Small intestine (tissue), 16 donors: ENCODE data around the gene RMI2. TPM values are rescaled to one million over a fixed set of nuclear protein-coding genes. Genes with fewer than 3 reads are reported as not detected.

ENCODE experiments used
- DNase-seq, 2 donors: peaks; one replicate each; pipeline versions ENCODE4 v3.0.0 to v3.0.0-alpha.2; 2013
- FAIRE-seq: peaks from 2 replicates; lab custom pipeline; 2012; peaks lifted over from hg19 to GRCh38; lab: Jason Lieb, UNC
- H3K27ac ChIP-seq, 3 donors: one replicate each; pipeline ENCODE4 v1.5.1; 2013; ENCODE audit warnings: low read length in 2 of 3, mild to moderate bottlenecking in 2 of 3, control low read depth in 1 of 3, inconsistent platforms in 1 of 3, low read depth in 1 of 3, moderate library complexity in 1 of 3
- H3K27me3 ChIP-seq, 3 donors: one replicate each; pipeline ENCODE4 v1.6.1; 2013; ENCODE audit warnings: low read length in 3 of 3, inconsistent platforms in 1 of 3; ENCODE audit not compliant: control insufficient read depth in 3 of 3, insufficient read depth in 3 of 3
- H3K36me3 ChIP-seq, 3 donors: one replicate each; pipeline ENCODE4 v1.6.1; 2013; ENCODE audit warnings: low read length in 3 of 3, inconsistent platforms in 1 of 3, low read depth in 1 of 3, mild to moderate bottlenecking in 1 of 3, moderate library complexity in 1 of 3; ENCODE audit not compliant: control insufficient read depth in 3 of 3, insufficient read depth in 2 of 3
- H3K4me1 ChIP-seq, 3 donors: one replicate each; pipeline ENCODE4 v1.6.1; 2013; ENCODE audit warnings: low read length in 2 of 3, inconsistent platforms in 1 of 3, low read depth in 1 of 3, mild to moderate bottlenecking in 1 of 3, moderate library complexity in 1 of 3; ENCODE audit not compliant: control insufficient read depth in 3 of 3, insufficient read depth in 2 of 3
- H3K4me3 ChIP-seq, 3 donors: one replicate each; pipeline ENCODE4 v1.5.1; 2013; ENCODE audit warnings: low read length in 3 of 3, control low read depth in 1 of 3, inconsistent platforms in 1 of 3, low read depth in 1 of 3, mild to moderate bottlenecking in 1 of 3, moderate library complexity in 1 of 3
- H3K9me3 ChIP-seq, 2 donors: one replicate each; pipeline ENCODE4 v1.6.1; 2013; ENCODE audit warnings: low read depth in 1 of 2, low read length in 1 of 2; ENCODE audit not compliant: control insufficient read depth in 2 of 2, insufficient read depth in 1 of 2
- WGBS, 3 donors: extraction: QIAGEN DNeasy Blood & Tissue Kit; methylation state at CpG; one replicate each; pipeline ENCODE4 v1.1.7; 2013; 5-methylcytosine and 5-hydroxymethylcytosine counted together
- long read RNA-seq, 10 donors: transcript quantifications; one replicate each; lab custom pipeline, GENCODE V29; 2026
- polyA plus RNA-seq, 4 donors: library from polyadenylated mRNA; stranded (reverse) in 3 of 4; unstranded in 1 of 4; fragments of 200-250 nt in 3 of 4; fragments of 120-200 nt in 1 of 4; gene quantifications; one replicate each; pipeline versions ENCODE4 v1.2.1 to v1.2.3, GENCODE V29; 2013
- donor health status: healthy with polysubstance abuse.
- donor health status: control.
- donor health status: control.
- donor health status: Bipolar disorder and iron deficiency.
- donor health status: healthy.

Gene RMI2
- 10 to 100 TPM in 2 of 4 donors, 1 to 10 TPM in 2; 1.4 to 14.6 (median 8.6) TPM for polyA plus RNA-seq
- long read RNA-seq, donor 1: 0 reads
- long read RNA-seq, donor 2, transcript RMI2-201 (2 exons, 1,457 nt): major isoform, 6 of 7 reads
- long read RNA-seq, donor 2, partial matches to known transcripts: 0 of 7 reads
- long read RNA-seq, donor 2, other reads (novel, unspliced or antisense): 0 of 7 reads
- long read RNA-seq, donor 3, partial matches to known transcripts: 0 of 3 reads
- long read RNA-seq, donor 3, other reads (novel, unspliced or antisense): 0 of 3 reads
- long read RNA-seq, donor 4: 0 reads
- long read RNA-seq, donor 5: 0 reads
- long read RNA-seq, donor 6, transcript RMI2-201 (2 exons, 1,457 nt): major isoform, 5 of 5 reads
- long read RNA-seq, donor 6, partial matches to known transcripts: 0 of 5 reads
- long read RNA-seq, donor 6, other reads (novel, unspliced or antisense): 0 of 5 reads
- long read RNA-seq, donor 7, transcript RMI2-201 (2 exons, 1,457 nt): major isoform, 11 of 11 reads
- long read RNA-seq, donor 7, partial matches to known transcripts: 0 of 11 reads
- long read RNA-seq, donor 7, other reads (novel, unspliced or antisense): 0 of 11 reads
- long read RNA-seq, donor 8, partial matches to known transcripts: 0 of 2 reads
- long read RNA-seq, donor 8, other reads (novel, unspliced or antisense): 0 of 2 reads
- long read RNA-seq, donor 9: 0 reads
- long read RNA-seq, donor 10, transcript RMI2-201 (2 exons, 1,457 nt): major isoform, 10 of 10 reads
- long read RNA-seq, donor 10, partial matches to known transcripts: 0 of 10 reads
- long read RNA-seq, donor 10, other reads (novel, unspliced or antisense): 0 of 10 reads

DNA sequence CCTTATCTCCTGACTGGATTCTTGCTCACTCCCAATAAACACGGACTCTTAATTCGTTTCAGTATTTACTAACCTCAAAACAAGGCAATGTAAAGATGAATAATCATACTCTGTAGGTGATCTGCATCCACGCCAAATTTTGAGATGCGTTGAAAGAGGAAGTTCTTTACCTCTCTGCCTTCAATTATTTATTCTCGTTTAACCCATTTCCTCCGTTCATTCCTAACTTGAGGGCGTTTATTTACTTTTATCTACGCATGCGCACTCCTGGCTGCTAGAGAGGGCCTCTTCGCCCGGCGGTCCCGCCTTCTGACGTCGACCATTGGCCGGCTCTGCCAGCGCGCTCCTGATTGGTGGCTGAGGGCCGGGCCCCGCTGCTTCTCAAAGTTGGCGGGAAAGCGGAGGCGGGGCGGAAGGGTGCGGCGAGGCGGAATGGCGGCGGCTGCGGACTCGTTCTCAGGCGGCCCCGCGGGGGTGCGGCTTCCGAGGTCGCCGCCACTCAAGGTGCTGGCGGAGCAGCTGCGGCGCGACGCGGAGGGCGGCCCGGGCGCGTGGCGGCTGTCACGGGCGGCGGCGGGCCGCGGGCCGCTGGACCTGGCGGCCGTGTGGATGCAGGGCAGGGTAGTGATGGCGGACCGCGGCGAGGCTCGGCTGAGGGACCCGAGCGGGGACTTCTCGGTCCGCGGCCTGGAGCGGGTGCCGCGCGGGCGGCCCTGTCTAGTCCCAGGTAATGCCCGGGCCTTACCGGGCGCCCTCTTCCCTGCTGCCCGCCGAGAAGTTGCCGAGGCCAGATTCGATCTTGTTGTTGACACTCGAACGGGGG lies at the start of gene RMI2:
TSS of gene RMI2 (plus strand) at position 420 of the 823 bp plus-strand sequence. CDS start at position 433, 13 bp downstream.
- Histone ChIP-seq H3K27me3 (no peaks in the 10 kb centered on the region), H3K36me3 (no peaks in the 10 kb centered on the region), H3K27ac (no peak within 1 kb of the TSS), H3K4me1 (peaks cover 0 to 16% (median 0%) of the 10 kb centered on the region in 3 donors), H3K4me3 (peak within 1 kb of the TSS; percentile 60 to 72 (median 64)), H3K9me3 (no peaks in the 10 kb centered on the region)
- FAIRE-seq: no peak
- WGBS, 3 donors: 0% methylated on average over 59 to 82 of the region's 82 CpGs
- peak; percentile 98 for DNase-seq

DNA sequence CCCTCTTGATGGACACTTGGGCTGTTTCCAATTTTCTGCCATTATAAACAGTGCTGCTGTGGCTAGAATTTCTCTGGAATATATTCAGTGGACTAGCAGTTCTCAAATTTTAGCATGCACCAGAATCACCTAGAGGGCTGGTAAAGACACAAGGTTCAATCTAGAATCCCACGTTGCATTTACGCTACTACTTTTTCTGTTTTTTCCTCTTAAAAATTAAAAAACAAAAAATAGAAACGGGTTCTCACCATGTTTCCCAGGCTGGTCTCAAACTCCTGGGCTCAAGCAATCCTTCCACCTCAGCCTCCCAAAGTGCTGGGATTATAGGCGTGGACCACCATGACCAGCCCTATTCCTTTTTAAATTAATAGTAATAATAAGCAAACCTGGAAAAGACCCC lies 49.6 kb upstream of the RMI2 start:
- Histone ChIP-seq H3K36me3 (no peaks in the 10 kb centered on the region), H3K4me3 (no peak overlapping the region), H3K9me3 (no peaks in the 10 kb centered on the region), H3K4me1 (peaks cover 4 to 9% (median 7%) of the 10 kb centered on the region in 3 donors), H3K27ac (no peak overlapping the region), H3K27me3 (no peaks in the 10 kb centered on the region)
- WGBS, 3 donors: 91 to 98% (median 91%) methylated on average over 4 of the region's 4 CpGs
- no peak for DNase-seq
- no peak for FAIRE-seq

- no peak for DNase-seq
- 84 to 92% (median 89%) methylated on average over 3 of the region's 3 CpGs for WGBS, 3 donors
- H3K36me3 ChIP-seq: no peaks in the 10 kb centered on the region
- H3K4me1 ChIP-seq: peaks cover 4 to 9% (median 7%) of the 10 kb centered on the region in 3 donors
- no peaks in the 10 kb centered on the region for H3K27me3 ChIP-seq
- no peak overlapping the region for H3K4me3 ChIP-seq
- no peak for FAIRE-seq
- no peak overlapping the region for H3K27ac ChIP-seq
- H3K9me3 ChIP-seq: no peaks in the 10 kb centered on the region
These were observed 48.9 kb upstream of the RMI2 start for GRCh38 chr16:11296351-11296705.

- WGBS, 3 donors: 34 to 49% (median 35%) methylated on average over 10 of the region's 10 CpGs
- Histone ChIP-seq H3K4me3 (no peak overlapping the region), H3K27me3 (no peaks in the 10 kb centered on the region), H3K4me1 (peaks cover 4 to 9% (median 7%) of the 10 kb centered on the region in 3 donors), H3K36me3 (no peaks in the 10 kb centered on the region), H3K9me3 (no peaks in the 10 kb centered on the region), H3K27ac (no peak overlapping the region)
- DNase-seq (peak in 1 of 2 donors; percentile 31), FAIRE-seq (no peak)
These were observed 48.4 kb upstream of the RMI2 start for GRCh38 chr16:11296706-11297491.

- WGBS, 3 donors: 9 to 11% (median 11%) methylated on average over 18 to 19 of the region's 19 CpGs
- no peak overlapping the region for H3K27ac ChIP-seq
- no peaks in the 10 kb centered on the region for H3K27me3 ChIP-seq
- DNase-seq: peak; percentile 51 to 61
- no peak for FAIRE-seq
- H3K9me3 ChIP-seq: no peaks in the 10 kb centered on the region
- peaks cover 4 to 9% (median 7%) of the 10 kb centered on the region in 3 donors for H3K4me1 ChIP-seq
- H3K4me3 ChIP-seq: peak overlapping the region in 1 of 3 donors; percentile 6
- no peaks in the 10 kb centered on the region for H3K36me3 ChIP-seq
These were observed 47.6 kb upstream of the RMI2 start for GRCh38 chr16:11297492-11298142.

- H3K4me1 ChIP-seq: peaks cover 4 to 9% (median 7%) of the 10 kb centered on the region in 3 donors
- no peaks in the 10 kb centered on the region for H3K36me3 ChIP-seq
- FAIRE-seq (no peak), DNase-seq (no peak)
- H3K27ac ChIP-seq: no peak overlapping the region
- no peaks in the 10 kb centered on the region for H3K9me3 ChIP-seq
- 85 to 95% (median 93%) methylated on average over 5 of the region's 5 CpGs for WGBS, 3 donors
- no peak overlapping the region for H3K4me3 ChIP-seq
- H3K27me3 ChIP-seq: no peaks in the 10 kb centered on the region
These were observed 46.9 kb upstream of the RMI2 start for GRCh38 chr16:11298143-11298900.
